HEK293T (cell line): ENCODE results near the gene TRIM51G.
"Not testable (repeated sequence)": the region's sequence is repeated elsewhere in the genome, so short reads cannot be mapped to it uniquely, and the experiment has no call there.

Experiments used
- ARNT ChIP-seq: fragments of 450-650 bp; IDR thresholded peaks from 2 replicates; pipeline ENCODE4 v1.6.1; 2017; ENCODE audit warnings: mild to moderate bottlenecking
- BHLHE40 ChIP-seq: fragments of 450-650 bp; IDR thresholded peaks from 2 replicates; pipeline ENCODE4 v1.6.1; 2016; ENCODE audit warnings: mild to moderate bottlenecking, moderate library complexity, borderline replicate concordance
- FOXA1 ChIP-seq: fragments of 450-650 bp; IDR thresholded peaks from 2 replicates; pipeline ENCODE4 v1.6.1; 2016; ENCODE audit warnings: mild to moderate bottlenecking
- FOXK2 ChIP-seq: fragments of 450-650 bp; IDR thresholded peaks from 2 replicates; pipeline ENCODE4 v1.6.1; 2016; ENCODE audit warnings: mild to moderate bottlenecking
- FOXM1 ChIP-seq: fragments of 450-650 bp; IDR thresholded peaks from 2 replicates; pipeline ENCODE4 v1.6.1; 2017; ENCODE audit warnings: mild to moderate bottlenecking, borderline replicate concordance
- HDGF ChIP-seq: fragments of 450-650 bp; IDR thresholded peaks from 2 replicates; pipeline ENCODE4 v1.6.1; 2017; ENCODE audit warnings: antibody characterized with exemption, borderline replicate concordance
- L3MBTL2 ChIP-seq: fragments of 450-650 bp; conservative IDR thresholded peaks from 2 replicates; pipeline ENCODE4 v1.6.1; 2016; ENCODE audit warnings: mild to moderate bottlenecking
- LEF1 ChIP-seq: fragments of 450-650 bp; IDR thresholded peaks from 2 replicates; pipeline ENCODE4 v1.6.1; 2017; ENCODE audit warnings: mild to moderate bottlenecking, borderline replicate concordance
- NFRKB ChIP-seq: fragments of 450-650 bp; IDR thresholded peaks from 2 replicates; pipeline ENCODE4 v1.6.1; 2016; ENCODE audit warnings: mild to moderate bottlenecking, moderate library complexity
- SP1 ChIP-seq: fragments of 450-650 bp; IDR thresholded peaks from 2 replicates; pipeline ENCODE4 v1.6.1; 2017
- SUZ12 ChIP-seq: fragments of 450-650 bp; IDR thresholded peaks from 2 replicates; pipeline ENCODE4 v1.6.1; 2016; ENCODE audit warnings: mild to moderate bottlenecking
- TARDBP ChIP-seq: fragments of 450-650 bp; IDR thresholded peaks from 2 replicates; pipeline ENCODE4 v1.6.1; 2016
- TF ChIP-seq, protein P1 (sequence below): fragments of 450-650 bp; IDR thresholded peaks from 2 replicates; pipeline ENCODE4 v1.6.1; 2016

DNA sequence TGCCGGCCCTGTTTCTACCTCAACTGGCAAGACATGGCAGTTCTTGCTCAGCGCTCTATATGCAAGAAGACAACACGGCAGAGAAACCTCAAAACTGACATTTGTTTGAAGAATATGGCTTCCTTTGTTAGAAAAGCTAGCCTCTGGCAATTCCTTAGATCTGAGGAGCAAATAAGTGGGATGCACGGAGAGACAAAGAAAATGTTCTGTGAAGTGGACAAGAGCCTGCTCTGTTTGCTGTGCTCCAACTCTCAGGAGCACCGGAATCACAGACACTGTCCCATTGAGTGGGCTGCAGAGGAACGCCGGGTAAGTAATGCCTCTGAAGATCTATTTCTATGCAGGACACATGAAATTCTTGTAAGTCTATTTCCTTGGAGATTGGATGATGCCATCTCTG, 37.9 kb downstream of the TRIM51G start:
- not testable (repeated sequence) for TF ChIP-seq SUZ12, SP1, BHLHE40, LEF1, FOXM1, FOXK2, FOXA1, HDGF, L3MBTL2, TARDBP, ARNT, NFRKB
- TF ChIP-seq, protein P1, sequence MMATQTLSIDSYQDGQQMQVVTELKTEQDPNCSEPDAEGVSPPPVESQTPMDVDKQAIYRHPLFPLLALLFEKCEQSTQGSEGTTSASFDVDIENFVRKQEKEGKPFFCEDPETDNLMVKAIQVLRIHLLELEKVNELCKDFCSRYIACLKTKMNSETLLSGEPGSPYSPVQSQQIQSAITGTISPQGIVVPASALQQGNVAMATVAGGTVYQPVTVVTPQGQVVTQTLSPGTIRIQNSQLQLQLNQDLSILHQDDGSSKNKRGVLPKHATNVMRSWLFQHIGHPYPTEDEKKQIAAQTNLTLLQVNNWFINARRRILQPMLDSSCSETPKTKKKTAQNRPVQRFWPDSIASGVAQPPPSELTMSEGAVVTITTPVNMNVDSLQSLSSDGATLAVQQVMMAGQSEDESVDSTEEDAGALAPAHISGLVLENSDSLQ, result not testable (repeated sequence)
